NCI-H2227 (cell line): Measurements from ENCODE around the gene SAMD4A.
A peak's percentile ranks its signal among the peaks of the same experiment; 100 is the strongest.

Source experiments
- DNase-seq: peaks from one replicate; lab custom pipeline; 2025; ENCODE audit not compliant: unreplicated experiment; lab: John Stamatoyannopoulos, UW

SAMD4A gene

DNA sequence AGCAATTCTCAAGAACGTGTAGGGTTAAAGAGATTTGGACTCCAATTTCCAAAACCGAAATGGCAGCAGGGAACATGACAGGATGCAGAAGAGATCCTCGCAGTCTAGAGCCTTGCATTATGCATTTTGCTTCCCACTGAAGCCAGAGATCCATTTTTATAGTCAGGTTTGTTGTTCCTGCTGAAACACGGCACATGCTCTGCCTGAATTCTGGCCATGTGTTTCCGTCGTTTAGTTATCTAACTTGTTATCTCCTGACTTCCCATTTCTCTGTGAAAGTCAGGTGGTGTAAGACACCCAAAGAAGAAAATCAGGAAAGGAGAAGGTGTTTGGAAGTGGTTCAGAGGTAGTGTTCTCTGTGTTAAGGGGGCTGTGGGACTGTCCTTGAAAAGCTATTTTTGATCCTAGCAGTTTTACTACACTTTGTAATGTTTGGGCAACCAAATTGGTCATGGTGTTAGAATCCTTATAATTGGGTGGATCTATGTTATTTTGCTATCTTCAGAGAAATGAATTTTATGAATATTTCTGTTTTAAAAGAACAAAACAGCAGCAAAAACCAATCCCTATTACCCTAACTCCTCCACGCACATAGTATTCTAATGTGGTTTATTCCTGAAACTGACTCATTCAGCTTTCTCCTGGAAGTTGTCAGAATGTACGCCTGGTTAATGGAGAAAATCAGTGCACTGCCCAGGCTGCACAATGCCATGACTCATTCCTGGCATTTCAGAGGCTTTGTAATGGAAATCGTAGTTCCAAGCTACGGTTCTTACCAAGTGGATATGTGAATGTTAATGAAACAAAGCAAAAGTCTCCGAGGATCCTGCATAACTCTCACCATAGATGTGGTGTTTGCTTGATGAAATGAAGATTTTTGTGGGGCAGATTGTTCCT, 110.1 kb downstream of the SAMD4A start:
- DNase-seq = peak; percentile 15

DNA sequence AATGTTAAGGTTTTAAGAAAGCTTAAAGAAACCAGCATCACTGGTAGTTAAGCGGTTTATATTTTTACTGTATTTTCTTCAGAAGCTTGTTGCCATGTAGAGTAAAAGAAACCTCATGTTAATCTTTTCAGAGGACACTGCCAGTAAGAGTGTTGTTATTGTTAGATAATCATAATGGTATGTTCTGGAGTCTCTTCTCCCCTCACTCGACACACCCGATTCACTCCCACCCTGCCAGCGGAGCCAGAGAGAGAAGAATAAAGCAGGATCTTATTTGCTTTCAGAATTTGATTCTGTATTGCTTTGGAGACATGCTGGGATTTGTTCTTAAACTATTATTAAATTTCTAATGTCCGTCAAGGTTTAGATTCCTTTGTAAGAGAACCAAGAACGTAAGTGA, 113.7 kb downstream of the SAMD4A start:
- no peak for DNase-seq

DNA sequence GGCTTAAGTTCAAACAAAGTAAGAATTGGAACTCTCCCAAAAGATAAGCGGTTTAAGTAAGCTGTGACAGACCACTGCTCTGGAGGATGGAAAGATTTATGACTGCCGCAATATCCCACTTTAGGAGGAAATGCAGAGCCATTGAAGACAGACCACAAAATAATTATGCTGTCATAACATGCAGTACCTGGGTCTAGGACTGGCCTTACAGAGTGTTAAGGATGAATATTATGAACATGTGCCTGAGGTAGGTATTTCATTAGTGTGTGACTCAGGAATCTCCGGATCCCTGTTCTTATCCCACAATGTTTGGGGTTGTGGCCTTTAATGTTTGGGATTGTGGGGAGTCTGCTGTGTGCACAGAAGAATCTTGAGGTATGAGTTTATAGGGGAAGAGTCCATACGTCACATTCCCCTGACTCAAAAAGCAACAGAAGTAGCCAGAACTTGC, 114.9 kb downstream of the SAMD4A start:
- DNase-seq = no peak

DNA sequence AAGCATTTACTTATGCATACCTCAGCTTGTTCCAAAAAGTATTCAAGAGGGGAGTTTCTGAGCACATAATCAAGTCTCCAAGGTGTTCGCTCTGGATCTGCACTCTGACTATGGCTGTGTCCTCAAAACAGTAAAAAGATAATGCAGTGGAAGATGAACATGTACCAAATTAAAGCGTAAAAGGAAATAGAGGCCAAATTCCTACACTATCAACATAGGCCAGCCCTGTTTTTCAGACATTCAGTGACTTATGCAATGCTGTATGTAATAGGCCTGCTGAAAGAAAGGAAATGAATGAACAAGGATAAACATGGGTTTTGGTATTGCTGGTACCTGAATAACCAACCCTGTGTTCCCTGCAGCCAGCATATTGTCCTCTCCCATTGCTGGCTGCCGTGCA, 115.7 kb downstream of the SAMD4A start:
- DNase-seq = no peak

DNA sequence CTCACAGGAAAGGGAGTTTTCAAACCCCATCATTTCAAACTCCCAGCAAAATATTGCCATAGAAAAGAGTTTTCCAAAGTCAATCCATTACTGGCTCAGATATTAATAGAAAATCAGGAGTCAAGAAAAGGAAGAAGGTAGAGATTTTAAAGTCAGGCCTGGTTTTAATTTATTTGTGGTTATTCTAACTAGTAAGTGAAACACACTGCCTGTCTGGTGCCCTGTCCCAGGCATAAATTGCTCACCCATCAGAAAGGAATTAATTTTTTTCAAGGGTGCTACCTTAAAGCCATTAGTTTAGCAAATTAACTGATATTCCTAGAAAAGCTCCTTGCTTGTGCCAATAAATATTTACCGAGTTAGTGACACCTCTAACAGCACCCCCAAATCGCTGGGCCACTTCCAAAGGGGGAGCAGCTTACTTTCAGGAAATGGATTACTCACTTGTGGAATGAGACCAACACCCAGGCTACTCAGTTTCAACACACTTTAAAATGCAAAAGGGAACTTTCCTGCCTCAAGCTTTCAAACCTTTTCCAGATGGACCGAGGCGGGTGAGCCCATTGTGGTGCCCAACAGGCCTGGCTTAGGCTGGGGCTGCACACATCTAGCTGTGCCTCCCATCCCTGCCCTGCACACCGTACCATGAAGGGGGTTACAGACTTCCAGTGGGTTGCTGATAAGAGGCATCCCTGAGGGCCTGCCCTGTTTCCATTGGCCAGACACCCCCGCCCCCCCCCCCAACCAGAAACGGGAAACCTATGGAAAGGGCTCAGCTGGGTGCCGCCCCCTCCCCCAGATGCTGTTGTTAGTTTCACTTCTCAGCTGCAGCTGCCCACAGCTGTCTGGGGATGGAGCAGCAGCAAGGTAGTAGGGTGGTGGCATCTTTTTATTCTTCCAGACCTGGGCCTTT, 117.2 kb downstream of the SAMD4A start:
- DNase-seq = no peak

DNA sequence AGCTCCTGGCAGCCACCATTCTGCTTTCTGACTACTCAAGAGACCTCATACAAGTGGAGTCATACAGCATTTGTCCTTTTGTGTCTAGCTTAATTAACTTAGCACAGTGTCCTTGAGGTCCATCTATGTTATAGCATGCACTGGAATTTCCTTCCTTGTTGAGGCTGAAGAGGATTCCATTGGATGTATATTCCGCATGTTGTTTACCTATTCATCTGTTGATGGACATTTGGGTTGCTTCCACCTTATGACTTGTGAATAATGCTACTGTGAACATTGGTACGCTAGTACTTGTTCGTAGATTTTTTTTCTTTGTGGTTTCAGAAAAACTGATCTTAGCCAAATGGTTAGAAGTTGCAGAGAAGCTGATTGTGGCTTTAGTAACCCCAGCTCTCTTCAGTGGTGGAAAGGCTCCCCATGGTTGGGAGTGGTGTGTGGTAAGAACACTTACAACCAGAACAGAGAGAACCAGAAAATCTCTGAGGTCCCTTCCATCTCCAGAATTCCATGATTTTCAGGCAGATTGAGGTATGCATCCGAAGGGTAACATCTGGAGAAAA, 118.4 kb downstream of the SAMD4A start:
- no peak for DNase-seq

DNA sequence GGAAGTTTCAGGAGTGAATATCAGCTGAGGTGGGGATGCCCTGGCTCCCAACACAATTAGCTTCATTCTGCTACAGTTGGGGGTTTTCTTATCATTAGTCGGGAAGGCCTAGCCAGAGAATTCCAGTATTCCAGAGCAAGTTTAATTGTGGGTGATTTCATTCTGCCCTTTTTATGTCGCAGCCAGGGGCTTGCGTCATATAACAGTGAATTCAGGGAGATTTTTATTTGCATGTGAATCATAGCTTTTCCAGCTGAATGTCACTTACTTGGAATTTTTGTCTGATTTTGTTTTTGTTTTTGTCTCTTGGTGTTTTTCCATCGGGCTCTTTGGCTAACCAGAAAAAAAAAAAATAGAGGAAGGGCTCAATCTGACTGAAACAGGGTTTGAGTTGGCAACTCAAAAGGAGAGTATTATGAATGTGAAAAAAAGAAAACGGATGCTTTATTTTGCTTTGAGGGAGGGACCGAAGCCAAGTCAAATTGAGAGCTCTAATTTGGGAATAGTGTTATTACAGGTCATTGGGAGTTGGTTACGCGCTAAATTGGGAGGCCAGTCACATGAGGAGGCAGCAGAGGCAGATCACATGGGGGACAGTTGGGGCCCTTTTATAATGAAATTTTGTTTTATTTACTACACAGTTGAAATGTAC, 119.4 kb downstream of the SAMD4A start:
- DNase-seq = no peak

DNA sequence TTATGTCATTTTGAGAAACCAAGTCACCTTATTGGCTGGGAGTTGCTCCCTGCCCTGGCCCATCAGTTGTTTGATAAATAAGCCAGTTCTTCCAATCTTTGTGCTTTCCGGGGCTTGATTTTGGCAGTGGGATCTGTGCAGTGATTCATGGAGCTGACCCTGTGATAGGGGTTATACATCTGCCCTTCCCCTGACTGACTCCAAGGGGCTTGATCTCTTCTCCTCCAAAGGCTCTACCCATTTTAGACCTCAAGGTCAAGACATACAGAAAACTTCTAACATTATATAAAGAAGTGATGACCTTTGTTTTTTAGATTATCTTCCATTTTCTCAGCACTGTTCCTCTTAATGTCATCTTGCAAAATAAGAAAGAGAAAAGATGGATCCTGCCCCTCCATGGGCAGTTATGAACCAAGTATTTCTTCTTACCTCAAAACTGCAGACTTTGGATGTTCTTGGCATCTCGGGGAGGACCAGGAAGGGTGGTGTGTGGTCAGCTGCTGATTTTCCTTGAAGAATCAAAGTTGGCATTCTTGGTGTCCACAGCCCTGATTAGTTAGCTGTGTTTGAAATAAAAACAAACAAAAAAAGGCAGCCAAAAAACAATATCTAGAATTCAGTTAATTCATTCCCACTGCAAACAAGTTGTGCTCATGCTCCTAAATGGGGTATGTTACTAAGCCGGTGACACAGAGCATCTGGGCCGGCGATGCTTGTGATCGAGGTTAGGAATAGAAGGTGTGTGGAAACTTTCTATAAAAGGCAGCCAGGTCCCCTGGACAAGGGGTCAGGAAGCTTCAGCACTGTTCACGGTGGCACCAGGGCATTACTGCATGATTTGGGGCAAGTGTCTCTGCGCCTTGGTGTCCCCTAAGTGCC, 120.2 kb downstream of the SAMD4A start:
- DNase-seq = no peak

DNA sequence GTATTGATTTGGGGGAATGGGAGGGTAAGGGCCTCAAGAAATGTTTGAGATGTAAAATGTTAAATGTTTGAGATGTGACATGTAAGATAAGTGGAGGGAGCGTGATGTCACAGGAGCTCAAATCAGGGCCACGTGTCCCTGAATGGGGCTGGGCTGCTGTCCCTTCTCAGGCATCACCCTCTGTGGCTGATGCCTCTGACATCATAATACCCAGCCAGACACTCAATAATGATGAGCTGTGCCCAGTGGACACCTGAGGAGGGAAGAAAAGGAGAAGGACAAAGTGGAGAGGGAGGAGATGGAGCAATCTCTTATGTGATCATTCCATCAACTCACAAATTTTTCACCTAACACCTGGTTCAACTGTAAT, 120.8 kb downstream of the SAMD4A start:
- no peak for DNase-seq

DNA sequence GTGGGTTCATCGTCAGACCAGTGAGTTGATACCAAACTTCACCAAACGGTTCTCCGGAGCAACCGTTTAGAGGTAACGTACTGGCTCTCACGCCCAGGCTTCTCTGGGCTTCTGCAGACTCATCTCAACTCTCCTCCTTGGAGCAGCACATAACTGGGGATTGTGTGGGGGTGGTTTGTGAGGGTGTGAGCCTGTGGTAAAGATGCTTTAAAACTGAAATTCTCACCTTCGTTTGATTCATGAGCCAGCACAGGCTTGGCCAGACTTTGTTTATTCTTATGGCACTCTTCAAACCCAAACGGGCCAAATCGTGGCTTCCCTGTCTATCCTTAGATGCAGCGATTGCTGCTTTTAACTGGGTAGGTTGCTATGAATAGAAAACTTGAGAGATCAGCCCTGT, 121.3 kb downstream of the SAMD4A start:
- DNase-seq = no peak

DNA sequence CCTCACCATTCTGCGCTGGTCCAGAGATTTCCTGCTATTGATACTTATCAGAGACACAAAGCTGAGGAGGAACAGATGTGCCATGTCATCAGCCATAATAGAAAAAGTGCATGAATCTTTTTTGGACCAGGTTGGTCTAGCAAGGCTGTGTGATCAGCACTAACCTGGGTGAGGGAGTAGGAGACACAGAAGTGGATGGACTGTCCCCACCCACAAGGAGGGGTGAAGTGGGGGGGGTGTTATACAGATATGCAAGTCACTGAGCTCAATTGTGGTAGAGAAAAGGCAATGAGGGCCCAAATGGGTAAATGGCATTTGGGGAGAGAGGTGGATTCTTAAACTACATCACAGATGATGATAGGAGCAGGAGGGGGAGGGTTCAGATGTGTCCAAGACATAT, 123.0 kb downstream of the SAMD4A start:
- DNase-seq = no peak

DNA sequence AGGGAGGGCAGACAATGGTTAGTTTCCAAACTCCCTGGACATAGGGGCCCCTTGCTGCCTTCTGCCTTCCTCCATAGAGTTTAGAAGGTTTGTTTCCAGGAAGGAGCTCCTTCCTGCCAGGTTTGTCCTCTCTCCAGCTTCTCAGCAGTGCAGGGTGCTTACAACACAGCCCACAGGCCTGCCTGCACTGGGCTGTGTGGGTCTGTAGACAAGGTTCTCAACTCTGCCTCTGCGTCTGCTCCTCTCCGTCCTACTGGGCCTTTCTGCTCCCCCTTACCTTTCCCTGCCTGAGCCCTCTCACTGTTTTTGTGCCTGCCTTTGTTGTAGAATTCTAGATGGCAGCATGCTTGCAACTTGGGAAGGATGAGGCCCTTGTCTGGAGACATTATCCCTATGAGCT, 124.0 kb downstream of the SAMD4A start:
- no peak for DNase-seq

DNA sequence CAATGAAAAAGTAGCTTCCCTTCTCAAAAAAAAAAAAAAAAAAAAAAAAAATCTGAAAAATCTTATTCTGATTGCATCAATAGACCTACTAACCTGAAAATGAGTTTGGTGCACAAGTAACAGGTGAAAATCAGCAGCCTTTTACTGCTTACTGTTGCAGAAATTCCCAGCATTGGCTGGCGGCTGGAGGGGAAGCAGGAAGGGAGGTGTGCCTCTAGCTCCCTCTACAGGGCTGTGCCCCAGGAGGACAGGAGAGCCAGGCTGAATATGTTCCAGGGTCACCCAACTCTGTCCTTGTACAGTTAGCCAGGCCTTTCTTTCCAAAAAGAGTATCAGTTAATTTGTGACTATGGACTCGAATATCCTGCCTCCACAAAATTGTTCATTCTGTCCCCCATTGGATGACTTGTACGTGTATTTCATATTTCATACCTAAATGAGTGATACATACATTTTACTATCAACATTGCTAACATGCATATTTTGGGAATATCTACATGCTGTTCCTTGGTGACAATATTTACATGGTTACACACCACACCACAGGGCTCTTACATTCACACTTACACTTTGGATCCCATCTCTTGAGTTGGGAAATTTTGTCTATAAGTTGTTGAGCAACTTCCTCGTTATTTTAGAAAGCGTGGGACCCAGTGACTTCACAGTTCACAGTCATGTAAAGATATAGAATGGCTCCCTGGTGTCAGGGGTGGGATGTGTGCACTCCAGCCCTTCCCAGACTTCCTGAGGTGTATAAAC, 124.8 kb downstream of the SAMD4A start:
- peak; percentile 11 for DNase-seq

DNA sequence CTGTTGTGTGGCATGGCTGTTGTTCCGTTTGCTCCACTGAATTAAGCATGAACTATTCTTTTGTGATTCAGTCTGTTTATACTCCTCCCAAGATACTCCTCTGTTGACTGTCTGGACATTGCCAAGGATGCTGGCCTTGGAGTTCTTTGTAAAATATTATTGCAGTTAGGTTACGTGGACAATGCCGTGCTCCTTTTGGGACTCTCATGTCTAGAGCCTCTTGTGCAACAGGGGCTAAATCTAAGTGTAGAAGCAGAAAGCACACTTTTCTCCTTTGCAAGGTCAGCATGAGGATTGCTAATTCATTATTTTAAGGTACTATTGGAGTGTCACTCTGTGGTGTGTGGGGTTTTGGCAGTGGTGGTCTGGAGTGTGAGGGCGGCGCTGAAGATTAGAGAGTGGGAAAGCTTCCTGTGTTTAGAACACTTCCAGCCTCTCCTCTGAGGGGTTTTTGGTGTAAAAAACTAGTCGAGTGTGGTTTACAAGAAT, 125.4 kb downstream of the SAMD4A start:
- no peak for DNase-seq

DNA sequence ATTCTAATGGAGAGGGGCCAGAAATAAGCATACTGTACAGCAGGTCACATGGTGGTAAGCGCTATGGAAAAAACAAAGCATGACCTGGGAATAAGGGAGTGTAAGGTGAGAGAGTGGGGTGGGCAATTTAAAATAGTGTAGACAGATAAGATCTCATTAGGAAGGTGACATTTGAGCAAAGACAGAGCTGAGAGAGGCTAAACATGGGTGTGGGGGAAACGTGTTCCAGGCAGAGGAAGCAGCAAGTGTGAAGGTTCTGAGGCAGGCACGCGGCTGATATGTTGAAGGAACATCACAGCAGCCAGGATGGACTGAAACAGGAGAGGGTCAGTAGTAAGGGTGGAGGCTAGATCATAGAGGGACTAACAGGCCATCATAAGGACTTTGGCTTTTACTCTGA, 126.8 kb downstream of the SAMD4A start:
- DNase-seq = no peak

DNA sequence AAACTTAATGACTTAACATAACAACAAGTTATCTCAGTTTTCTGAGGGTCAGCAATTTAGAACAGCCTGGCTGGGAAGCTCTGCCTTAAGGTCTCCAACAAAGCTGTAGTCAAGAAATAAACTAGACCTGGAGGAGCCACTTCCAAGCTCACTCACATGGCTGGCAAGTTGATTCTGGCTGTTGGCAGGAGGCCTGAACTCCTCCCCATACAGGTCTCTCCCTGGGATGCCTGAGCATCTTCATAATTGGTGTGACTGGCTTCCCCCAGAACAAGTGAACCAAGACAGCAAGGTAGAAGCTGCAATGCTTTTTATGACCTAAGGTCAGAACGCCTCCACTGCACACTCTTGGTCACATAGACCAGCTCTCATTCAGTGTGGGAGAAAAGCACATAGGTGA, 128.3 kb downstream of the SAMD4A start:
- no peak for DNase-seq

DNA sequence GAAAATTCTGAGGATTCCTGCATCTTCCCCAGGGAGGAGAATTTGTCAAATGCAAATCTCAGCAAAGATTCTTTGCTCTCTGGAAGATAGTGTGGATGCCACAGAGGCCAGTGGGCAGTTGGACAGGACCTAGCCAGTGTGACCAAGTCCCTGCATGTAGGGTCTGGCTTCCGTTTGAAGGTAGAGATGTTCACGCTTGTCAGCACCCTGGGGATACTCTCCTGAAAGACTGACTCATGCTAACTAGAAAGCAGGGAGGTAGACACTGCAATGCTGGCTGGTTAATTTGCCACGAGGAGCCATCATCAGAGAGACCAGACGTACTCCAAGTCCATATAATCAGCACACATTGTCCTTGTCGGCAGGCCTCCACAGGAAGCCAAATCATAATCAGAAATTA, 130.1 kb downstream of the SAMD4A start:
- no peak for DNase-seq

DNA sequence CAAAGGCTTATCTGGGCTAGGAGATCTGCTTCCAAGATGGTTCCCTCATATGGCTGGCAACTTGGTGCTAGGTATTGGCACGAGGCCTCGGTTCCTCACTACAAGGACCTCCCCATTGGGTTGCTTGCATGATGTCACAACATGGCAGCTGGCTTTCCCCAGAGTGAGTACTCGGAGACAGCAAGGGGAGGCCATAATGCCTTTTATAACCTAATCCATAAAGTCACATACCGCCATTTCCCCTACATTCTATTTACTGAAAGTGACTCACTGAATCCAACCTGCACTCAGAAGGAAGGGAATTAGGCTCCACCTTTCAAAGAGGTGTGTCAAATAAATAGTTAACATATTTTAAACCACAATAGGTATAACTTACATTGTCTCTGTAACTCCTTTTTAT, 130.9 kb downstream of the SAMD4A start:
- DNase-seq = no peak

DNA sequence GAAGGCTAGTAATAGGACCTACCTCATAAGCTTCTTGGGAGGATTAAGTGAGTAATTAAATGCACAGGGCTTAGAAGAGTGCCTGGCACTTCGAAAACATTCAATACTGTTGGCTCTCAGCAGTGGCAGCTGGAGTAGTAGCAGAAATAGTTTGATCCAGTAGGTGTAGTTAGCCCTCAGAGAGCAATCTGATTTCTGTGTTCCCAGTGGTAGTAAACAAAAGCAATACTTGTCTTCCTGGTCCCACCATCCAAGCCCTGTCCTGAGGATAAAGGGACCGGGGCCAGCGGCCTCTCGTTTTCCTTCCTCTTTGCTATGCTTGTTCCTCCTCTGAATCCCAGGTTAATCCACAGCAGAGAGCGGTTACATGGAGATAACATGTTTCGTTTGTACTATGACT, 131.6 kb downstream of the SAMD4A start:
- DNase-seq = no peak
